GM12872 (cell line): Measurements from ENCODE around the gene NUMBL.

ENCODE experiments used
- CTCF ChIP-seq: IDR thresholded peaks from 3 replicates; pipeline ENCODE4 v1.5.1; 2011; ENCODE audit warnings: low read depth, mild to moderate bottlenecking, low read length, moderate library complexity; ENCODE audit not compliant: insufficient read depth

The NUMBL gene

DNA sequence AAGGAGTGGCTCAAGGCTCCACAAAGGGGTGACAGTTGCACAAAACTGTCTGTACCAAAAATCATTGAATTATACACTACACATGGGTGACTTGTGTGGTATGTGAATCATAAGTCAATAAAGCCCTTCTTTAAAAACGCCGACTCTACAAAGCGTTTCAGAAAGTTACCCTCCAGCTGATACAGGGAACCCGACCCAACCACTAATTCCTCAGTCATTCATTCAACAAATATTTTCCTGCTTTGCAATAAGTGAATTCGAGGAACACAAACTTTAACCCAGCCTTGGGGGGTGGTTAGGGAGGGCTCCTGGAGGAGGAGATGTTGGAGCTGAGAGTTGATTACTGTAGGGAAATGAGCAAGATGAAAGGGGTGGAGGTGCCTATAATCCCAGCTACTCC lies 57.2 kb downstream of the NUMBL start:
- TF ChIP-seq CTCF = no peak

GRCh38 chr19:40632311-40633036 lies 58.0 kb downstream of the NUMBL start:
- TF ChIP-seq CTCF = no peak

- TF ChIP-seq CTCF = no peak
These were observed 59.8 kb downstream of the NUMBL start for GRCh38 chr19:40630571-40631160.

DNA sequence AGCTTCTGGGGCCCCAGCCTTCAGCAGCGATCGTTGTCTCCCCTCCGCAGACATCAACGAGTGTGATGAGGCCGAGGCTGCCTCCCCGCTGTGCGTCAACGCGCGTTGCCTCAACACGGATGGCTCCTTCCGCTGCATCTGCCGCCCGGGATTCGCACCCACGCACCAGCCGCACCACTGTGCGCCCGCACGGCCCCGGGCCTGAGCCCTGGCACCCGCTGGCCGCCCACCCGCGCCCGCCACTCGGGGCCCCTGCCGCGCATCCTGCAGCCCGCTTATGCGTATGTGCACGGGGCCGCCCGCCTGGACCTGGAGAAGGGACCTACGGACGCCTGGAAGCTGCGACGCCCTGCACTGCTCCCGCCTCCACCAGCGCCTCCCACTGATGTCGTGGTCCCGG lies 61.1 kb downstream of the NUMBL start:
- TF ChIP-seq CTCF = no peak

GRCh38 chr19:40627486-40628279 lies 62.8 kb downstream of the NUMBL start:
- TF ChIP-seq CTCF = no peak

GRCh38 chr19:40626918-40627317 lies 63.5 kb downstream of the NUMBL start:
- TF ChIP-seq CTCF = no peak

GRCh38 chr19:40625406-40626120 lies 64.9 kb downstream of the NUMBL start:
- TF ChIP-seq CTCF = no peak
